GM21723 (cell line): ENCODE data around the gene CAD.
"Not testable (repeated sequence)": the region's sequence is repeated elsewhere in the genome, so short reads cannot be mapped to it uniquely, and the experiment has no call there.

Experiments used
- ATAC-seq: cut with Tn5 transposase; IDR thresholded peaks from one replicate; pipeline ENCODE4 v1.9.1; 2021; ENCODE audit warnings: mild to moderate bottlenecking, moderate library complexity; ENCODE audit not compliant: unreplicated experiment

Gene CAD

GRCh38 chr2:27251766-27252165, 34.6 kb downstream of the CAD start:
- ATAC-seq = no peak

- no peak for ATAC-seq
Observed at GRCh38 chr2:27255187-27255586, 38.0 kb downstream of the CAD start.

GRCh38 chr2:27255660-27256059, 38.5 kb downstream of the CAD start:
- no peak for ATAC-seq

- no peak for ATAC-seq
Observed at GRCh38 chr2:27256855-27257454, 39.8 kb downstream of the CAD start.

- no peak for ATAC-seq
Observed at GRCh38 chr2:27258051-27258450, 40.9 kb downstream of the CAD start.

GRCh38 chr2:27261241-27261925, 44.2 kb downstream of the CAD start:
- ATAC-seq = no peak

GRCh38 chr2:27261926-27262298, 44.7 kb downstream of the CAD start:
- ATAC-seq = no peak

GRCh38 chr2:27262379-27263286, 45.5 kb downstream of the CAD start, which contains the start of gene SLC30A3:
TSS of gene SLC30A3 (minus strand) at chr2:27263047. CDS start at chr2:27262906, 141 bp downstream.
- peak; percentile 45 for ATAC-seq

- no peak for ATAC-seq
Observed at GRCh38 chr2:27263287-27264252, 46.4 kb downstream of the CAD start.

- ATAC-seq = no peak
Observed at GRCh38 chr2:27264253-27264752, 47.1 kb downstream of the CAD start.

GRCh38 chr2:27264753-27265535, 47.8 kb downstream of the CAD start:
- ATAC-seq = peak; percentile 48

GRCh38 chr2:27265536-27265870, 48.3 kb downstream of the CAD start:
- ATAC-seq = no peak

GRCh38 chr2:27268296-27268695, 51.1 kb downstream of the CAD start:
- not testable (repeated sequence) for ATAC-seq

- no peak for ATAC-seq
Observed at GRCh38 chr2:27270131-27270530, 53.0 kb downstream of the CAD start.

- no peak for ATAC-seq
Observed at GRCh38 chr2:27270670-27271069, 53.5 kb downstream of the CAD start.

GRCh38 chr2:27271631-27272340, 54.6 kb downstream of the CAD start:
- no peak for ATAC-seq

GRCh38 chr2:27272537-27273522, 55.7 kb downstream of the CAD start:
- not testable (repeated sequence) for ATAC-seq
